ENCODE data around the gene PCDH9. TPM values are rescaled to one million over a fixed set of nuclear protein-coding genes. Genes with fewer than 3 reads are reported as not detected.

PCDH9 gene
- total RNA-seq, 4 donors from 2014 or later = 0.37 to 2.4 (median 1.5) TPM

GRCh38 chr13:66556306-66556705, 673.8 kb downstream of the PCDH9 start:
- in situ Hi-C loops (cut with MboI; ENCODE audit: low pct_ligation_motif_present in 1 of 4, low pct_unique_long_range_greater_than_20kb in 1 of 4, low sequenced_read_pairs in 3 of 4) (no loop called here), intact Hi-C loops (cut with DNase I; ENCODE audit: low total_unique reads) (no loop called here)
- TF ChIP-seq POLR2A (IDR thresholded peaks at IDR 0.05) (no peak), POLR2AphosphoS5 (IDR thresholded peaks at IDR 0.05) (no peak), CTCF (IDR thresholded peaks at IDR 0.05) (no peak), EP300 (IDR thresholded peaks at IDR 0.05; ENCODE audit: low read depth) (no peak)
- Histone ChIP-seq H3K36me3 (no peaks in the 10 kb centered on the region), H3K4me1 (peaks cover 0 to 4% (median 0%) of the 10 kb centered on the region in 4 donors), H3K27ac (no peak overlapping the region), H3K4me3 (no peak overlapping the region), H3K27me3 (no peaks in the 10 kb centered on the region), H3K9me3 (no peaks in the 10 kb centered on the region)
- DNase-seq = no peak

GRCh38 chr13:66553391-66553790, 676.7 kb downstream of the PCDH9 start:
- intact Hi-C loops (cut with DNase I; ENCODE audit: low total_unique reads) (no loop called here), in situ Hi-C loops (cut with MboI; ENCODE audit: low pct_ligation_motif_present in 1 of 4, low pct_unique_long_range_greater_than_20kb in 1 of 4, low sequenced_read_pairs in 3 of 4) (no loop called here)
- 85 to 90% methylated on average over 2 of the region's 2 CpGs for WGBS, 2 donors (ENCODE audit: low coverage in 1 of 2)
- Histone ChIP-seq H3K4me3 (no peak overlapping the region), H3K27me3 (no peaks in the 10 kb centered on the region), H3K4me1 (peaks cover 0 to 4% (median 0%) of the 10 kb centered on the region in 4 donors), H3K27ac (no peak overlapping the region), H3K36me3 (no peaks in the 10 kb centered on the region), H3K9me3 (no peaks in the 10 kb centered on the region)
- TF ChIP-seq CTCF (IDR thresholded peaks at IDR 0.05) (no peak), POLR2A (IDR thresholded peaks at IDR 0.05) (no peak)
- no peak for DNase-seq

GRCh38 chr13:66551128-66551527, 679.0 kb downstream of the PCDH9 start:
- Histone ChIP-seq H3K27me3 (no peaks in the 10 kb centered on the region), H3K36me3 (no peaks in the 10 kb centered on the region), H3K27ac (no peak overlapping the region), H3K4me3 (no peak overlapping the region), H3K4me1 (no peaks in the 10 kb centered on the region), H3K9me3 (no peaks in the 10 kb centered on the region)
- 69 to 77% methylated on average over 4 of the region's 4 CpGs for WGBS, 2 donors (ENCODE audit: low coverage in 1 of 2)
- intact Hi-C loops (cut with DNase I; ENCODE audit: low total_unique reads) (no loop called here), in situ Hi-C loops (cut with MboI; ENCODE audit: low pct_ligation_motif_present in 1 of 4, low pct_unique_long_range_greater_than_20kb in 1 of 4, low sequenced_read_pairs in 3 of 4) (no loop called here)
- DNase-seq = no peak
- TF ChIP-seq POLR2A (IDR thresholded peaks at IDR 0.05) (no peak), EP300 (IDR thresholded peaks at IDR 0.05; ENCODE audit: low read depth) (no peak), POLR2AphosphoS5 (IDR thresholded peaks at IDR 0.05) (no peak), CTCF (IDR thresholded peaks at IDR 0.05) (no peak)

- Histone ChIP-seq H3K27me3 (no peaks in the 10 kb centered on the region), H3K4me3 (no peak overlapping the region), H3K4me1 (no peaks in the 10 kb centered on the region), H3K9me3 (no peaks in the 10 kb centered on the region), H3K36me3 (no peaks in the 10 kb centered on the region), H3K27ac (no peak overlapping the region)
- intact Hi-C loops (cut with DNase I; ENCODE audit: low total_unique reads) (no loop called here), in situ Hi-C loops (cut with MboI; ENCODE audit: low pct_ligation_motif_present in 1 of 4, low pct_unique_long_range_greater_than_20kb in 1 of 4, low sequenced_read_pairs in 3 of 4) (no loop called here)
- WGBS, 2 donors (ENCODE audit: low coverage in 1 of 2) = 95 to 97% methylated on average over 4 of the region's 4 CpGs
- TF ChIP-seq POLR2A (IDR thresholded peaks at IDR 0.05) (no peak), CTCF (IDR thresholded peaks at IDR 0.05) (no peak), EP300 (IDR thresholded peaks at IDR 0.05; ENCODE audit: low read depth) (no peak), POLR2AphosphoS5 (IDR thresholded peaks at IDR 0.05) (no peak)
- DNase-seq = no peak
These were observed 682.5 kb downstream of the PCDH9 start for GRCh38 chr13:66547685-66548084.
